Activated CD4-positive, alpha-beta T cell treated with anti-CD3 and anti-CD28 coated beads for 36 hours (primary cell): ENCODE results near the gene ABHD1. TPM values are rescaled to one million over a fixed set of nuclear protein-coding genes. Genes with fewer than 3 reads are reported as not detected.
"Not testable (repeated sequence)": the region's sequence is repeated elsewhere in the genome, so short reads cannot be mapped to it uniquely, and the experiment has no call there.

Experiments
- ATAC-seq: fragments of 200-7000 bp; cut with Tn5 transposase; one replicate; pipeline ENCODE4 v1.10.0; 2021; ENCODE audit warnings: mild to moderate bottlenecking, moderate library complexity
- CTCF ChIA-PET: fragments of 350-600 bp; sonication (Branson Sonifier 250); formaldehyde crosslinking; loops from one replicate; lab custom pipeline; 2021; ENCODE audit warnings: antibody characterized with exemption; lab: Charles Lee
- POLR2A ChIA-PET: fragments of 350-600 bp; sonication (Branson Sonifier 250); formaldehyde crosslinking; loops from one replicate; lab custom pipeline; 2021; ENCODE audit warnings: antibody characterized with exemption, inconsistent platforms; lab: Charles Lee
- DNase-seq: peaks from one replicate; pipeline ENCODE4 v3.0.0-alpha.2; 2020
- H3K27ac Mint-ChIP-seq: one replicate; pipeline ENCODE4 v1.8.0; 2021; ENCODE audit warnings: mixed read lengths
- H3K27me3 Mint-ChIP-seq: one replicate; pipeline ENCODE4 v1.8.0; 2021; ENCODE audit warnings: mixed read lengths
- H3K36me3 Mint-ChIP-seq: one replicate; pipeline ENCODE4 v1.8.0; 2021; ENCODE audit warnings: low read depth, mixed read lengths
- H3K4me1 Mint-ChIP-seq: one replicate; pipeline ENCODE4 v1.8.0; 2021; ENCODE audit warnings: mixed read lengths
- H3K4me3 Mint-ChIP-seq: one replicate; pipeline ENCODE4 v1.8.0; 2021; ENCODE audit warnings: mild to moderate bottlenecking, moderate library complexity, mixed read lengths
- H3K9me3 Mint-ChIP-seq: one replicate; pipeline ENCODE4 v1.8.0; 2021; ENCODE audit warnings: low read depth, mixed read lengths
- intact Hi-C, 2 experiments: fragments of 100-400 bp; cut with DNase I in 1 of 2; cut with micrococcal nuclease in 1 of 2; formaldehyde crosslinking; loops; one replicate each; pipeline versions ENCODE4 v1.14.2 to v1.15.1; 2022 to 2024; cut with DNase I, micrococcal nuclease
- total RNA-seq, 2 experiments: library from RNA; stranded (reverse); gene quantifications; one replicate each; pipeline ENCODE4 v1.2.3, GENCODE V29; 2021

Gene ABHD1
- total RNA-seq = under 1 TPM; 0.39 to 0.65 TPM

- Mint-ChIP-seq H3K36me3 (no peaks in the 10 kb centered on the region), H3K4me3 (peak within 1 kb of the TSS; percentile 73), H3K9me3 (no peaks in the 10 kb centered on the region), H3K4me1 (peaks cover 16% of the 10 kb centered on the region), H3K27ac (peak within 1 kb of the TSS; percentile 74), H3K27me3 (peaks cover 15% of the 10 kb centered on the region)
- ChIA-PET POLR2A (interaction anchor here (1.4 kb wide), 1 partner anchor 10 kb away, joined by 7 read pairs; the partner anchor contains the start of gene PREB), CTCF (interaction anchor here (0.5 to 2.1 kb wide), 8 partner anchors 10 to 463 kb away, joined by 3 to 15 read pairs (median 4); partner anchors contain the start of gene PREB)
- DNase-seq (peak; percentile 72), ATAC-seq (peak; percentile 79)
- intact Hi-C loops = loop anchor here in 1 of 2 experiments (1.0 to 2.0 kb wide), 3 partner anchors 11 to 93 kb away; partner anchors contain the start of genes CAD and PREB
These were observed at the start of gene ABHD1 for GRCh38 chr2:27123302-27124150. Gene ABHD1, plus strand, starts transcription at chr2:27123815. Its CDS starts 134 bp downstream, at chr2:27123949.

DNA sequence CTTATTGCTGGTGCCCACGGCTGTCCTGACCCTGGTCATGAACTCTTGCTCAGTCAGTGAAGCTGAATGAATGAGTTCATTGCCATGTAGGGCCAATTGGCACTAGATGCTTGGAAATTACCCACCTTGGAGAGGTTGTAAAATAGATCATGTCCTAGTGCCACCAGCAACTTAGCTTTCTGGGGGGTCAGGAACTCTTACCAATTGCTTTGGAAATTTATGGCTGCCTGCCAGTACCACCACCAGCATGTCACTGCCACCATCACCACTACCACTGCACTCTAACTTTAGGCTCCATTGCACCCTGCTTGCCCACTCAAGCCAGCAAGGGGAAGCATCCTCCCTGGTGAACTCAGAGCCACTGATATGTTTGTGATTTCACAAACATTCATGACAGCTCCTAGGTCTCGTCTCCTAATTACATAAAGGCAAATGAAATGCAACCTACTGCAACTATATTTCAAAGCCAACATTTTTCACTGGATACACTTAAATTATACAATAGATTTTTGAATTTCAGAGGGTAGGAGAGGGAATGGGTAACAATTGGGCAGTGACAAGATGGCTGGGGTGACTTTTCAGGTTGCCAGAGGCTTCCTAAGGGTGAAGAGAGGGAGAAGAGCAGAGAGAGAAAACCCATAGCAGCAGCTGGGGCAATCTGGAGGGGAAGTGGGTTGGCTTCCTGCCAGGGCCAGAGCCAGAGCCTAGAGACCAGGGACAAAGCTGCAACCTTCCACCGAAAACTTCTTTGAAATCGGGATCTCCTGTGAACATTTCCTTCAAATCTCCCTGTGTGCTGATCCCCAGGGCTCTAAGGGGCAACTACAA, 48.7 kb upstream of the ABHD1 start:
- Mint-ChIP-seq H3K27me3 (no peaks in the 10 kb centered on the region), H3K9me3 (no peaks in the 10 kb centered on the region), H3K36me3 (peaks cover 11% of the 10 kb centered on the region), H3K4me1 (peaks cover 56% of the 10 kb centered on the region), H3K27ac (peak overlapping the region; percentile 77), H3K4me3 (no peak overlapping the region)
- POLR2A ChIA-PET = no interaction called here
- intact Hi-C loops = loop anchor here in 1 of 2 experiments (5.0 to 10.0 kb wide), 2 partner anchors 728 to 1400 kb away; partner anchors contain the start of genes ADGRF3, DTNB and SELENOI
- peak; percentile 62 for DNase-seq
- CTCF ChIA-PET = interaction anchor here (0.8 to 1.9 kb wide), 2 partner anchors 10 to 12 kb away, joined by 3 to 14 read pairs; partner anchors contain the start of gene KHK
- no peak for ATAC-seq

GRCh38 chr2:27075566-27075871, 48.1 kb upstream of the ABHD1 start:
- H3K4me3 Mint-ChIP-seq, H3K36me3 Mint-ChIP-seq, H3K27me3 Mint-ChIP-seq, POLR2A ChIA-PET, H3K9me3 Mint-ChIP-seq, ATAC-seq: not testable (repeated sequence)
- intact Hi-C loops = loop anchor here in 1 of 2 experiments (10.0 kb wide), 1 partner anchor 1401 kb away; the partner anchor contains the start of gene DTNB
- Mint-ChIP-seq H3K27ac (peak overlapping the region; percentile 77), H3K4me1 (peaks cover 57% of the 10 kb centered on the region)
- CTCF ChIA-PET = interaction anchor here (0.8 kb wide), 1 partner anchor 10 kb away, joined by 3 read pairs; no protein-coding TSS in a partner anchor
- DNase-seq = peak; percentile 52

DNA sequence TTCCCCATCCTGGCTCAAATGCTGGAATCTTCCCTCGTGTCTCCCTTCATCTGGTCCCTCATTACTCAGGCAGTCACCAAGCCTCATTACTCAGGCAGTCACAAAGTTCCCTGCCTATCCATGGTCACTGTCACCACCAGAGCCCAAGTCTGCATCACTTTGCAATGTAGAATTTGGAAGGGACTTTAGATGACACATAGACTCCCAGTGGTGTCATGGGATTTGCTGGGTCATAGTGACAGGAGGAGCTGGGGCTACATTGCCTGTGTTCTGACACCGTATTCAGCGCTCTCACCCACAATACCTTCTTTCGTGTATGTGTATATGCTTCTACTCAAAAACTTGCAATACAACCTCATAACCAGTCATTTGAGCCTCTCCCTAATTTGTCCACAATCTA, 47.3 kb upstream of the ABHD1 start:
- no peak overlapping the region for H3K4me3 Mint-ChIP-seq
- no peak for ATAC-seq
- H3K27me3 Mint-ChIP-seq = no peaks in the 10 kb centered on the region
- H3K9me3 Mint-ChIP-seq = no peaks in the 10 kb centered on the region
- H3K27ac Mint-ChIP-seq = peak overlapping the region; percentile 74
- POLR2A ChIA-PET = interaction anchor here (0.6 kb wide), 1 partner anchor 8 kb away, joined by 4 read pairs; no protein-coding TSS in a partner anchor
- DNase-seq = no peak
- no peaks in the 10 kb centered on the region for H3K36me3 Mint-ChIP-seq
- CTCF ChIA-PET = no interaction called here
- H3K4me1 Mint-ChIP-seq = peaks cover 62% of the 10 kb centered on the region
- intact Hi-C loops = loop anchor here in 1 of 2 experiments (10.0 kb wide), 1 partner anchor 1402 kb away; the partner anchor contains the start of gene DTNB

DNA sequence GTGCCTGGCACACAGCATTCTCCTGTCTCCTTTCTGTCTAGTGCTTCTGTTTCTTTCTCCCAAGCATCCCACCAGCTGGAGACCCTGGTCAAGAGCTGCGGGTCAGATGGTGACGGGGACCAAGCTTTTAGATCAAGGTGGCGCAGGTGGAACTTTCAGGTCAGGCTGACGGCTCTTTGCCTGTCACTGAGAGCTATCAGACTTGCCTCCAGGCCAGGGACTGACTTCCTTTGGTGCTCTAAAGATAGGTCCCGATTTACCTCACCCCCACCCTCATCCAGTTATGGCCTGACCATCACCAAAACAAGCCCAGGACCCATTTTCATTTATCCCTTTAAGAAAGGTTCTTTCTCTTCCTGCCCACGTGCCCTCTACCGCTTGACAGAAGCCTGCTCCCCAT, 46.4 kb upstream of the ABHD1 start:
- DNase-seq (no peak), ATAC-seq (no peak)
- H3K4me1 Mint-ChIP-seq = peaks cover 65% of the 10 kb centered on the region
- H3K4me3 Mint-ChIP-seq = no peak overlapping the region
- ChIA-PET CTCF (interaction anchor here (0.6 kb wide), 1 partner anchor 26 kb away, joined by 3 read pairs; the partner anchor contains the start of gene AGBL5), POLR2A (interaction anchor here (0.6 kb wide), 1 partner anchor 9 kb away, joined by 4 read pairs; no protein-coding TSS in a partner anchor)
- no peaks in the 10 kb centered on the region for H3K36me3 Mint-ChIP-seq
- H3K9me3 Mint-ChIP-seq = no peaks in the 10 kb centered on the region
- H3K27me3 Mint-ChIP-seq = no peaks in the 10 kb centered on the region
- intact Hi-C loops = loop anchor here in 1 of 2 experiments (10.0 kb wide), 1 partner anchor 1402 kb away; the partner anchor contains the start of gene DTNB
- peak overlapping the region; percentile 55 for H3K27ac Mint-ChIP-seq

DNA sequence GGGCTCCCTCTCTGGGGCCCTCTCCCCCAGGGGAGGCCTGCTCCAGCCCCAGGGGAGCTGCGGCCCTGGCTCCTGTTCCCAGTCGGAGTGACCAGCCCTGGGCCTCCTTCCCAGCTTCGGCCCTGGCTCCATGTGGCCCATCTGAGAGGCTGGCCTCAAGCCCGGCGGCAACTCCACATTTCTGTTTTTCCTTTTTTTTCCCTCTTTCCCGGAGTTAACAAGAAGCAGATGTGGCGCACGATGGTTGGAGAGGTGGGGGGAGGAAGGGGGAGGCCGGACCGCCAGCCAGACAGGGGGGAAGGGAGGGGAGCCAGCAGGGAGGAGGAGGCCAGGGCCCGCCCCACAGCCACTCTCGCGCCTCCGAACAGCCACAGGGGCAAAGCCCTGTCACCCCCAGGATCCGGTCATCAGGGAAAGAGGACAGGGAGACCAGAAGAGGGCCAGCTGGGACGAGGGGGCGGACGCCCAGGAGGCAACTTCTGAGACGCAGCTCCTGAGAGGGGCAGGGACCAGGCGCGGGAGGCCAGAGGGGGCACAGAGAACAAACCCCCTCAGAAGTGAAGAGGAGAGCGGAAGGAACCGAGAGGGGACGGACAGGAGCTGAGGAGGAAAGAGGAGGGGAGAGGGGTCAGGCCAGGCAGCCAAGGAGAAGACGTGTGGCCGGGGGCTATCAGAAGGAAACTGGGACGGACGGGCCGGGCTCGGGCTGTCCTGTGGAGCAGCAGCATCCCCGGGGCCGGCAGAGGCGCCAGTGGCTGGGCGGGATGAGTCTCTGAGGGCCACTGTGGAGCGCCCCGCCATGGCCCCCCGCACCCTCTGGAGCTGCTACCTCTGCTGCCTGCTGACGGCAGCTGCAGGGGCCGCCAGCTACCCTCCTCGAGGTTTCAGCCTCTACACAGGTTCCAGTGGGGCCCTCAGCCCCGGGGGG, 45.1 kb upstream of the ABHD1 start, which contains the start of gene EMILIN1:
Gene EMILIN1 (plus strand): TSS at position 349 of the 928 bp plus-strand sequence. CDS start 451 bp downstream, at position 800.
- Mint-ChIP-seq H3K9me3 (no peaks in the 10 kb centered on the region), H3K4me3 (no peak within 1 kb of the TSS), H3K27me3 (no peaks in the 10 kb centered on the region), H3K27ac (peak within 1 kb of the TSS; percentile 55), H3K4me1 (peaks cover 52% of the 10 kb centered on the region), H3K36me3 (no peaks in the 10 kb centered on the region)
- DNase-seq (no peak), ATAC-seq (no peak)
- CTCF ChIA-PET = interaction anchor here (0.8 to 1.8 kb wide), 2 partner anchors 133 to 224 kb away, joined by 3 to 4 read pairs; partner anchors contain the start of gene ATRAID
- intact Hi-C loops = loop anchor here in 1 of 2 experiments (10.0 kb wide), 1 partner anchor 1404 kb away; the partner anchor contains the start of gene DTNB
- POLR2A ChIA-PET = interaction anchor here (0.6 kb wide), 1 partner anchor 56 kb away, joined by 3 read pairs; the partner anchor contains the start of gene PREB

DNA sequence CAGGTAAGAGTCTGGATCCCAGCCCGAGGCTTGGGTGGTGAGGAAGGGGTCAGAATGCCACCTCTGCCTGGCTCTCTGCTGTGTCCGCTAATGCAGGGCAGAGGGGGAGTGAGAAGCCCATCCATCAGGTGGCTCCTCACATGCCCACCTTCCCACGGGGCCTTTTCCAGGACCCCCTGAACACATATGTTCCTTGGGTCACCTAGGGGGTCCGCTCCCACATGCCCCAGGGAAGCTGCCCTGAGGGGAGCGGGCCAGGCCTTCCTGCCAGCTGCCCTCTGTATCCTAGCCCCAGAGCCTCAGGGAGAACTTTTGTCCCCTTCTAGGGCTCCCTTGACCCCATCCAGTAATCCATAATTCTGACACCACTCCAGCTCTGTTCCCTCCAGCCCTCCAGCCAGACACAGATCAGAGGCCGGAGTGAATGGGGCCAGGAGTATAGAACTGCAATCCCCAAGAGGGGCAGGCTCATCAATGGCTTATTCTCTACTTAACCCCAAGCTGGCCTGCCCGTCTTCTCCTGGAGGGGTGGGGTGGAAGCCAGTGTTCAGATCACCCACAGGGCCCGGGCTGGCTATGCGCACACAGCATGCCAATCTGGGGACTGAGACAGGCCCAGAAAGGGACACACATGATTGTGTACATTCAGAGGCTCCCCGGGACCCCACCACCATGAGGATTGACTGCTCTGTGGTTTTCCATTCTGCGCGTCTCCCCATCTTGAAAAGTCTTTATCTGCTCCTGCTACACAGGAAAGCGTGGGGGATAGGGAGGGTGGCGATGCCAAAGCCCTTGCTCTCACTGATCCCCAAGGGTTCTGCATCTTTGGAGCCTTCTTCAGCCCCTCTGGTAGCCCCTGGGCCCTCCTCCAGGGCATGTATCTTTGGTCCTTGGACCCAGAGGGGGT, 44.1 kb upstream of the ABHD1 start:
- Mint-ChIP-seq H3K36me3 (no peaks in the 10 kb centered on the region), H3K9me3 (no peaks in the 10 kb centered on the region), H3K4me3 (no peak overlapping the region), H3K27me3 (no peaks in the 10 kb centered on the region), H3K27ac (peak overlapping the region; percentile 83), H3K4me1 (peaks cover 43% of the 10 kb centered on the region)
- DNase-seq (no peak), ATAC-seq (no peak)
- CTCF ChIA-PET = interaction anchor here (0.8 to 2.0 kb wide), 4 partner anchors 7 to 223 kb away, joined by 3 to 24 read pairs (median 6); partner anchors contain the start of genes ATRAID and OST4
- intact Hi-C loops = loop anchor here in 1 of 2 experiments (10.0 kb wide), 1 partner anchor 1405 kb away; the partner anchor contains the start of gene DTNB
- POLR2A ChIA-PET = no interaction called here

DNA sequence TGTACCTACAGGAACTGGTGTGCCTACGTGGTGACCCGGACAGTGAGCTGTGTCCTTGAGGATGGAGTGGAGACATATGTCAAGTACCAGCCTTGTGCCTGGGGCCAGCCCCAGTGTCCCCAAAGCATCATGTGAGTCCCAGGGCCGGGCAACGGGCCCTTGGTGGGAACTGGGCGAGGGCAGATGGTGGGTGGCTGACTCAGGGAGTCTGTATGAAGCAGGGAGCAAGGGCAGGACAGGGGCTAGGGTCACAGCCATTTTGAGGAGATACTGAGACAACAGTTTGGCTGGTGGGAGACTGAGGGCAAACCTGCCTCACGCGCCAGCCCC, 43.5 kb upstream of the ABHD1 start:
- Mint-ChIP-seq H3K36me3 (no peaks in the 10 kb centered on the region), H3K27ac (peak overlapping the region; percentile 83), H3K9me3 (no peaks in the 10 kb centered on the region), H3K4me1 (peaks cover 40% of the 10 kb centered on the region), H3K27me3 (no peaks in the 10 kb centered on the region), H3K4me3 (no peak overlapping the region)
- DNase-seq (no peak), ATAC-seq (no peak)
- intact Hi-C loops = no loop called here
- CTCF ChIA-PET = interaction anchor here (1.7 to 2.0 kb wide), 3 partner anchors 8 to 223 kb away, joined by 4 to 24 read pairs (median 7); partner anchors contain the start of gene OST4
- POLR2A ChIA-PET = no interaction called here

- H3K36me3 Mint-ChIP-seq = no peaks in the 10 kb centered on the region
- no peak for DNase-seq
- ChIA-PET POLR2A (interaction anchor here (0.9 to 1.0 kb wide), 3 partner anchors 8 to 48 kb away, joined by 3 read pairs; partner anchors contain the start of gene OST4), CTCF (interaction anchor here (0.5 to 5.7 kb wide), 6 partner anchors 8 to 565 kb away, joined by 3 to 30 read pairs (median 6); partner anchors contain the start of genes AGBL5 and OST4)
- ATAC-seq = no peak
- H3K4me1 Mint-ChIP-seq = peaks cover 40% of the 10 kb centered on the region
- peak overlapping the region; percentile 98 for H3K27ac Mint-ChIP-seq
- no peaks in the 10 kb centered on the region for H3K9me3 Mint-ChIP-seq
- H3K4me3 Mint-ChIP-seq = no peak overlapping the region
- no peaks in the 10 kb centered on the region for H3K27me3 Mint-ChIP-seq
- intact Hi-C loops = no loop called here
These were observed 43.0 kb upstream of the ABHD1 start for GRCh38 chr2:27080603-27080936.
